Heart left ventricle (tissue), 16 donors: ENCODE measurements around the gene SLC9A7. TPM values are rescaled to one million over a fixed set of nuclear protein-coding genes. Genes with fewer than 3 reads are reported as not detected.

Experiments used
- ATAC-seq, 4 donors: fragments of 200-7000 bp; cut with Tn5 transposase; one replicate each; pipeline ENCODE4 v1.9.1; 2020 to 2022; ENCODE audit warnings: moderate library complexity in 4 of 4, mild to moderate bottlenecking in 3 of 4, moderate number of reproducible peaks in 1 of 4
- DNase-seq, 5 donors: peaks; one replicate each; pipeline ENCODE4 v3.0.0-alpha.2; 2020
- H3K27ac ChIP-seq, 12 donors: fragments of 200-600 bp; sonication (generic) in 4 of 12; one replicate each; pipeline versions ENCODE4 v1.5.0 to v1.8.0; 2016 to 2022; ENCODE audit warnings: mild to moderate bottlenecking in 2 of 12
- H3K27me3 ChIP-seq, 9 donors: fragments of 200-600 bp; sonication (generic) in 2 of 9; one replicate each; pipeline versions ENCODE4 v1.5.1 to v1.8.0; 2016 to 2022; ENCODE audit warnings: mild to moderate bottlenecking in 3 of 9
- H3K36me3 ChIP-seq, 9 donors: fragments of 200-600 bp; sonication (generic) in 2 of 9; one replicate each; pipeline versions ENCODE4 v1.5.0 to v1.8.0; 2018 to 2022; ENCODE audit warnings: mild to moderate bottlenecking in 2 of 9
- H3K4me1 ChIP-seq, 12 donors: fragments of 200-600 bp; sonication (generic) in 4 of 12; one replicate each; pipeline versions ENCODE4 v1.5.0 to v1.8.0; 2016 to 2022; ENCODE audit warnings: mild to moderate bottlenecking in 3 of 12
- H3K4me3 ChIP-seq, 12 donors: fragments of 200-600 bp; sonication (generic) in 4 of 12; one replicate each; pipeline versions ENCODE4 v1.5.0 to v1.8.0; 2017 to 2022; ENCODE audit warnings: mild to moderate bottlenecking in 9 of 12, moderate library complexity in 4 of 12
- H3K9me3 ChIP-seq, 12 donors: fragments of 200-600 bp; sonication (generic) in 4 of 12; one replicate each; pipeline versions ENCODE4 v1.5.0 to v1.8.0; 2016 to 2022; ENCODE audit warnings: mild to moderate bottlenecking in 1 of 12
- POLR2A ChIP-seq, 2 donors: fragments of 450-650 bp; IDR thresholded peaks; one replicate each; pipeline ENCODE4 v1.6.1; 2017; ENCODE audit warnings: antibody characterized with exemption in 2 of 2, mild to moderate bottlenecking in 2 of 2, moderate library complexity in 2 of 2
- WGBS, 4 donors: extraction: QIAGEN DNeasy Blood & Tissue Kit in 2 of 4; methylation state at CpG; one replicate each; pipeline versions ENCODE4 v1.1.5 to v1.1.7; 2013 to 2018; 5-methylcytosine and 5-hydroxymethylcytosine counted together
- intact Hi-C, 10 donors: fragments of 100-400 bp; cut with DNase I; formaldehyde crosslinking; loops; one replicate each; pipeline versions ENCODE4 v1.11.1 to v1.14.2; 2022
- polyA plus RNA-seq, 2 donors: library from polyadenylated mRNA; stranded (reverse); fragments of 200-250 nt; gene quantifications; one replicate each; pipeline ENCODE4 v1.2.3, GENCODE V29; 2013
- total RNA-seq, 9 donors: library from RNA; depleted of rRNA in 2 of 9; stranded (reverse); fragments of >200 nt in 2 of 9; fragmentation: NEBNext Ultra II Directional in 3 of 9; extraction: Animal tissue kit (Norgen Biotek cat#: 25700) in 3 of 9; gene quantifications; one replicate each; pipeline versions ENCODE4 v1.1.0 to v1.2.4, GENCODE V29; 2016 to 2023
- TF ChIP-seq, protein P1 (sequence below), 12 donors: fragments of 200-600 bp; sonication (generic) in 4 of 12; IDR thresholded peaks; one replicate each; pipeline versions ENCODE4 v1.5.0 to v1.8.0; 2018 to 2022; ENCODE audit warnings: antibody characterized with exemption in 12 of 12, mild to moderate bottlenecking in 5 of 12
- donor health status: ischemic (EF 13 %, LVEDD 7.1; RV severe dilation, severe dysfunction).
- donor health status: healthy with polysubstance abuse.
- donor health status: DM: no; HTN: yes; CAD: no.
- donor health status: DM: no; HTN: no; CAD: no.
- donor health status: ischemic (EF 25% LVEDD 6.9; RV normal size, moderate dysfunction).
- donor health status: ischemic (EF 25% LVEDD 5.7; RV mildly dilated, moderate dysfunction).
- donor health status: healthy.
- donor health status: DM: yes; HTN: yes; CAD: no.
- donor health status: ischemic (EF 35%, LVEDD 5.7; RV mildly dilated, moderate dysfunction).
- donor health status: nonischemic (EF 11% LVEDD 7.7; RV severe dilation, severe dysfunction).
- donor health status: DM: yes; HTN: yes; CAD: no.
- donor health status: PGD.
- donor health status: ischemic (EF 29% LVEDD 5.4; RV normal size, mild dysfunction).
- donor health status: nonischemic (EF 23%, LVEDD 6.1; RV moderate dilation, normal function).

SLC9A7 gene
- total and polyA plus RNA-seq, 11 donors = 0.46 to 8.6 (median 2.3) TPM

DNA sequence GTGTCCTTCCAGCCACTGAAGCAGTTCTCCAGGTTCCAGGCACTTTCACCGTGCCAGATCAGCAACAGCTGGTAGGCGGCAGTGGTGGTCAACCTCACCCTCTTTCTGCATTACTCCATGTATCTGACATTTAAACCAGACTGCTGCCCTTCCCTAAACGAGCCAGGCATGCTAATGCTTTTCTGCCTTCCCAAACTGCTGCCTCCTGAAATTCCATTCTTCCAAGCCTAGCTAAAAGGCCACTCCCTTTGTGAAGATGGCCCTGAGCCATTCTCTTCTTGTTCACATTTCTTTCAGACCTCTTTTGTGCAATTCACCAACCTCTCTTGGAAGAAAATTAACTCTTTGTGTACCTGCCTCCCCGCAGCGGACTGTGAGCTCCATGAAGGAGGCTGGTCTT, 111.7 kb downstream of the SLC9A7 start:
- no peaks in the 10 kb centered on the region for H3K9me3 ChIP-seq

DNA sequence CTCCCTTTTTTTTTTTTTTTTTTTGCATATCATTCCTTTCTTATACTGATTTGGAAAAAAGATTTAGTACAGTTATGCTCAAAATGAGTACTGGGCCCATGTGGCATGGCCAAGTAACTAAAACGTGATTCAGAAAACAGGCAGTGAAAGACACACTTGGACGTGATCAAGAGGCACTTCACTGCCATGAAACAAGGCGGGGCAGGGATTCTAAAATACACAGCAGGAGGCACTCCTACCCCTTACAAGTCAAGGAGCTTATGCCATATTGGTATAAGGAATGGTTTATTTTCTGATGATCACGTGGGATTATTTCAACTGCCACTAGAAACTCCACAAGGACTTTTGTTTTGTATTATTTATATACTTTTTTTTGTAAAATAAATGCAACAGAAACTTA, 113.3 kb downstream of the SLC9A7 start:
- DNase-seq (no peak), ATAC-seq (no peak)
- no peaks in the 10 kb centered on the region for H3K36me3 ChIP-seq
- peaks cover 0 to 13% (median 0%) of the 10 kb centered on the region in 9 donors for H3K27me3 ChIP-seq
- no peak overlapping the region for H3K4me3 ChIP-seq
- no peak overlapping the region for H3K27ac ChIP-seq
- no peaks in the 10 kb centered on the region for H3K9me3 ChIP-seq
- TF ChIP-seq POLR2A (IDR thresholded peaks at IDR 0.05) = no peak
- TF ChIP-seq, protein P1, sequence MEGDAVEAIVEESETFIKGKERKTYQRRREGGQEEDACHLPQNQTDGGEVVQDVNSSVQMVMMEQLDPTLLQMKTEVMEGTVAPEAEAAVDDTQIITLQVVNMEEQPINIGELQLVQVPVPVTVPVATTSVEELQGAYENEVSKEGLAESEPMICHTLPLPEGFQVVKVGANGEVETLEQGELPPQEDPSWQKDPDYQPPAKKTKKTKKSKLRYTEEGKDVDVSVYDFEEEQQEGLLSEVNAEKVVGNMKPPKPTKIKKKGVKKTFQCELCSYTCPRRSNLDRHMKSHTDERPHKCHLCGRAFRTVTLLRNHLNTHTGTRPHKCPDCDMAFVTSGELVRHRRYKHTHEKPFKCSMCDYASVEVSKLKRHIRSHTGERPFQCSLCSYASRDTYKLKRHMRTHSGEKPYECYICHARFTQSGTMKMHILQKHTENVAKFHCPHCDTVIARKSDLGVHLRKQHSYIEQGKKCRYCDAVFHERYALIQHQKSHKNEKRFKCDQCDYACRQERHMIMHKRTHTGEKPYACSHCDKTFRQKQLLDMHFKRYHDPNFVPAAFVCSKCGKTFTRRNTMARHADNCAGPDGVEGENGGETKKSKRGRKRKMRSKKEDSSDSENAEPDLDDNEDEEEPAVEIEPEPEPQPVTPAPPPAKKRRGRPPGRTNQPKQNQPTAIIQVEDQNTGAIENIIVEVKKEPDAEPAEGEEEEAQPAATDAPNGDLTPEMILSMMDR (IDR thresholded peaks at IDR 0.05) = no peak
- H3K4me1 ChIP-seq = peaks cover 0 to 24% (median 10%) of the 10 kb centered on the region in 12 donors
- intact Hi-C loops = loop anchor here in 1 of 10 donors (5.0 kb wide), 1 partner anchor 88 kb away; no protein-coding TSS in a partner anchor
- WGBS, 4 donors = 65 to 99% (median 86%) methylated on average over 4 of the region's 4 CpGs

More for the DNA sequence above, 111.7 kb downstream of the SLC9A7 start:
- DNase-seq (no peak), ATAC-seq (no peak)
- no peaks in the 10 kb centered on the region for H3K36me3 ChIP-seq
- no peak overlapping the region for H3K27ac ChIP-seq
- intact Hi-C loops = loop anchor here in 2 of 10 donors (1.0 to 5.0 kb wide), 2 partner anchors 39 to 90 kb away; no protein-coding TSS in a partner anchor
- peaks cover 0 to 22% (median 10%) of the 10 kb centered on the region in 12 donors for H3K4me1 ChIP-seq
- TF ChIP-seq, protein P1 (IDR thresholded peaks at IDR 0.05) = no peak
- TF ChIP-seq POLR2A (IDR thresholded peaks at IDR 0.05) = no peak
- 72 to 86% (median 78%) methylated on average over 5 of the region's 5 CpGs for WGBS, 4 donors
- no peak overlapping the region for H3K4me3 ChIP-seq
- peaks cover 0 to 13% (median 0%) of the 10 kb centered on the region in 9 donors for H3K27me3 ChIP-seq

DNA sequence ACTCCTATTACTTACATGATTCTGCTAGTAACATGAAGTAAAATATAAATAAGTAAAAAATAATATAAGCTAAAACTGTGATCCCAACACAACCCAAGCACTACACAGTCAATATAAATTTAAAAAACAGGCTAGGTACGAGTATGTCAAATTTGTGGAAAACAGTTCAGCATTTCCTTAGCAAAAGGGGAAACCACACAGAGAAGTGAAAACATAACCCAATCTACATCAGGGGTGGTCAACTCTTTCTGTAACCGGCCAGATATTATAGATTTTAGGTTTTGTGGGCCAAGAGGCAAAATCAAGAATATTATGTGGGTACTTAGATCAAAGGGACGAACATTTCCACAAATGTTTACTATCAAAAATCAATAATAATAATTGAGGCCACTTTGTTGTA, 115.3 kb downstream of the SLC9A7 start:
- 54 to 92% (median 75%) methylated on average over 3 of the region's 3 CpGs for WGBS, 4 donors
- Histone ChIP-seq H3K4me3 (no peak overlapping the region), H3K27ac (no peak overlapping the region), H3K27me3 (peaks cover 0 to 13% (median 0%) of the 10 kb centered on the region in 9 donors), H3K9me3 (no peaks in the 10 kb centered on the region), H3K36me3 (no peaks in the 10 kb centered on the region), H3K4me1 (peaks cover 0 to 5% (median 0%) of the 10 kb centered on the region in 12 donors)
- intact Hi-C loops = loop anchor here in 9 of 10 donors (2.0 to 5.0 kb wide), 4 partner anchors 69 to 86 kb away; partner anchors contain the start of gene CHST7 (in 7 of the 9)
- DNase-seq = no peak
- no peak for TF ChIP-seq POLR2A (IDR thresholded peaks at IDR 0.05)
- TF ChIP-seq, protein P1 (IDR thresholded peaks at IDR 0.05) = no peak
- ATAC-seq = no peak

DNA sequence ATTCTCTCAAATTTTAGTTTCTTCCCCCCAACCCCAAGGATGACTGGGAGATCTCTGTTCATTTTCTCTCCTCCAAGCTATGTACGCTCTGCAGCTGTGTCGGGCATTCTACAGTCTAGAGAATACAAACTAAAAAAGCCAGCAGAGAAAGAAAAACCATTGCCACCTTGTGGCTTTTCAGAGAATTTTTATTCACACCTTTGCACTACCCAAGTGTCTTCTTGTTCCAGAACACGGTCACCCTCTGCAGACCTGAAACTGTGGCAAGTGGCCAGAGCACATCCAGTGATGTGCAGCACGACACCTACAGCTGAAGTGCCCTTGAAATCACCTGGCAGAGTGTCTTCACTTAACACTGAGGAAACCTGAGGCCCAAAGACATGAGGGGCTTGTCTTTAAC, 116.8 kb downstream of the SLC9A7 start:
- intact Hi-C loops = loop anchor here (1.0 to 5.0 kb wide), 6 partner anchors 66 to 85 kb away; partner anchors contain the start of gene CHST7 (in 7 of the 10)
- Histone ChIP-seq H3K4me1 (peaks cover 0 to 3% (median 0%) of the 10 kb centered on the region in 12 donors), H3K36me3 (no peaks in the 10 kb centered on the region), H3K9me3 (no peaks in the 10 kb centered on the region), H3K4me3 (no peak overlapping the region), H3K27ac (no peak overlapping the region), H3K27me3 (peaks cover 0 to 3% (median 0%) of the 10 kb centered on the region in 9 donors)
- 13 to 55% (median 30%) methylated on average over 4 of the region's 4 CpGs for WGBS, 4 donors
- ATAC-seq (peak; percentile 83 to 93 (median 86)), DNase-seq (peak in 2 of 5 donors; percentile 17 to 37)
- TF ChIP-seq, protein P1 (IDR thresholded peaks at IDR 0.05) = peak; percentile 23 to 68 (median 52)
- TF ChIP-seq POLR2A (IDR thresholded peaks at IDR 0.05) = no peak
